NCI-H146 (cell line): ENCODE data around the gene ACP5.

ENCODE experiments used
- DNase-seq: peaks from one replicate; lab custom pipeline; 2025; lab: John Stamatoyannopoulos, UW

ACP5 gene

DNA sequence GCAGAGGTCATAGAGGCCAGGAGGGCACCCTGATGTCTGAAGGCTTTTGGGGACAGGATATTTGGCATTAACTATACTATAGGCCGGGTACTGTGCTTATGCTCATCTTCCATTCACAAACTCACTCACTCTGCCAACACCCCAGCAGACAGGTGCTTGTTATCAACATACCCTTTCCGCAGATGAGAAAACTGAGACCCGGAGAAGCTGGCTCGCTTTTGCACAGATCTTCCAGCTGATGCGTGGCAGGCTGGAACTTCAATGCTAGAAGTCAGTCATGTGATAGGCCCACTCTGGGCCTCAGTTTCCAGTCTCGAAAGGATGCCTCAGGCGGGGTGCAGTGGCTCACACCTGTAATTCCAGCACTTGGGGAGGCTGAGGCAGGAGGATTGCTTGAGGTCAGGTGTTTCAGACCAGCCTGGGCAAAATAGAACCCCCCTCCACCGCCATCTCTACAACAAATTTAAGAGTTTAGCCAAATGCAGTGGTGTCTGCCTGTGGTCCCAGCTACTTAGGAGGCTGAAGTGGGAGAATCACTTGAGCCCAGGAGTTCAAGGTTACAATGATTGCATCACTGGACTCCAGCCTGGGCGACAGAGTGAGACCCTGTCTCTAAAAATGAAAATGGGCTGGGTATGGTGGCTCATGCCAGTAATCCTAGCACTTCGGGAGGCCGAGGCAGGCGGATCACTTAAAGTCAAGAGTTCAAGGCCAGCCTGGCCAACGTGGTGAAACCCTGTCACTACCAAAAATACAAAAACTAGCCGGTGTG, 29.3 kb downstream of the ACP5 start:
- DNase-seq: no peak

DNA sequence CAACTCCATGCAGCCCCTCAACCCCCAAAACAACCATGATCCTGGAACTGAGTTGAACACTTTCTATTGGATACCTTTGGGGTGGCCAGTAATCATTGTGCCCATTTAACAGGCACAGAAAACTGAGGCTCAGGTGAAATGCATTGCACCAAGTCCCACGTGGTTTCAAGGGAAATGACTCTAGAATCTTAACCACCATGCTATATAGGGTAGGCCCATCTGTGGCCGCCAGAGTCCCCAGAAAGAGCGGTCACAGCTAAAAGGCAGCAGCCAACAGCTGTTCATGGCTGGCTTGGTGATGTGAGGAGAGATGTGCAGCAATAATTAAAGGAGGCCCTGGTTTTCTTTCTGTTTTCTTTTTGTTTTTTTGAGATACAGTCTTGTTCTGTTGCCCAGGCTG, 36.2 kb downstream of the ACP5 start:
- DNase-seq: no peak

DNA sequence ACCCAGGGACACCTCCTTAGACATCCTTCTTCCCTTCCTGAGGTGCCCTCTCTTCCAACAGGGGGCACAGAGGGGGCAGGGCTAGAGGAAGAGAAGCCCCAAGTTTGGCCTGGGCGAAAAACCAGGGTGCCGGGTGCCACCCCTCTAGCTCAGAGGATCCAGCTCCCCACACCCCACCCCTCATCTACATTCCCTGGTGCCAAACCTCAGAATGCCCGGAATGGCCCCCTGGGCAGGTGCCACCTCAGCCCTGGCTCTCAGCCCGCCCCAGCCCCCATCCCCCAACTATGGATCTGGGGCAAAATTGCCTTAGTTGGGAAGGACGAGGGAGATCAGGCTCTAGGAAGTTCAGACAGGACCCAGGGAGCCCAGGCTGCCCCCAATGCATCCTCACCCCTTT, 36.8 kb downstream of the ACP5 start:
- DNase-seq: no peak

DNA sequence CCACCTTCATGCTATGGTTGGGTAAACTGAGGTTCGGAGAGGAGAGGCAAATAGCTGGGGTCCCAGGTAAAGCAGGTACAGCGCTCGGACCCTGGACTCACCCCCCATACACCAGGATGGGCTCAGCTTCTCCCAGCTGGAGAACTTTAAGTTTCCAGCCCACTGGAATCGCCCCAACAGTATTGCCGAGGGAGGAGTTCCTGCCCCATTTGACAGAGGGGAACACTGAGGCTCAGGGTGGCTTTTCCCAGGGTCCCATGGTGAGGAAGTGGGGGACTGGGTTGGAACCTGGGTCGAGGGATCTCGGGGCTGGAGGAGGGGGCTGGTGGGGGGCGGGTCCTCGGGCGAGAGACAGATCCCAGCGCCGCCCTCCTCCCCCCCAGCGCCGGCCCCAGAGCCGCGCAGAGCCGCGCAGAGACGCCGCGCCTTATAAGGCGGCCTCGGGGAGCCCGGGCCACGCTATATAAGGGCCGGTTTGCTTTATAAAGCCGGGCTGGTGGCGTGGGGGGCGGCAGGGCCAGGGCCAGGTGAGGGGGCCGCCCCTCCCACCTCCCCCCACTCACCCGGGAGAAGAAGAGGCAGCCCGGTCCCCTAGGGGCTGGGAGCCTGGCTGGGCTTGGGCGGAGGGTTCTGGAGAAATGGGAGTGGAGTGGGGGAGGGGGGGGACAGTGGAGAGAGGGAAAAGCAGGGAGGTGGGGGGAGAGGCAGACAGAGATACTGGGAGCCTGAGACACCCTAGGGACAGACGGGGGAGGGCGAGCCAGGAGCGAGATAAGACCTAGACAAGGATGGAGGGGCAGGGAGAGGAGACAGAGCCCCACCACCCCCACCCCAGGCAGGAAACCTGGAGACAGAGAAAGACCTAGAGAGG, 37.7 kb downstream of the ACP5 start:
- peak; percentile 41 for DNase-seq

DNA sequence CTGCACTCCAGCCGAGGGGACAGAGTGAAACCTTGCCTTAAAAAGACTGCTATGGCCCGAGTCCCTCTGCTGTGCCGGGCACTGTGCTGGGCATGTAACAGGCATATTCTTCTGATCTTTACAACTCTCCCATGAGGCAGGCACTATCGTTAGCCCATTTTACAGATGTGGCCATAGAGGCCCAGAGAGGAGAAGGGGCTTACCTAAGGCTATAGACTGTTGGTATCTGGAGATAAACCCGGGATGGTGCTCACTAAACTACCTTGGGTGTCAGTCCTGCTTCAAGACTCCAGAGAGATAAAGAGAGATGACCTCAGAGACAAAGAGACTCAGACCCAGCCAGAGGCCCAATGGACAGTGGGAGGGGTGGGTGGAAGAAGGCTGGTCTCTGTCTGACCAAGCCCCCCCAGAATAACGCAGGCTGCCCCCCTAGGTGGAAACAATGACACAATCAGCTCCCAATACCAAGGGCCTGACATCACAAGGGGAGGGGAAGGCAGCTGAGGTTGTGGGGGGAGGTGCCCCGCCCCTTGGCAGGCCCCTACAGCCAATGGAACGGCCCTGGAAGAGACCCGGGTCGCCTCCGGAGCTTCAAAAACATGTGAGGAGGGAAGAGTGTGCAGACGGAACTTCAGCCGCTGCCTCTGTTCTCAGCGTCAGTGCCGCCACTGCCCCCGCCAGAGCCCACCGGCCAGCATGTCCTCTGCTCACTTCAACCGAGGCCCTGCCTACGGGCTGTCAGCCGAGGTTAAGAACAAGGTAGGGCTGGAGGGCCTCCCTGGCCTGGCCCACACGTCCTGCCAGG, 39.0 kb downstream of the ACP5 start, which contains the start of gene CNN1:
TSS of gene CNN1 (plus strand) at position 620 of the 805 bp plus-strand sequence. CDS start at position 697, 77 bp downstream.
- DNase-seq: no peak

DNA sequence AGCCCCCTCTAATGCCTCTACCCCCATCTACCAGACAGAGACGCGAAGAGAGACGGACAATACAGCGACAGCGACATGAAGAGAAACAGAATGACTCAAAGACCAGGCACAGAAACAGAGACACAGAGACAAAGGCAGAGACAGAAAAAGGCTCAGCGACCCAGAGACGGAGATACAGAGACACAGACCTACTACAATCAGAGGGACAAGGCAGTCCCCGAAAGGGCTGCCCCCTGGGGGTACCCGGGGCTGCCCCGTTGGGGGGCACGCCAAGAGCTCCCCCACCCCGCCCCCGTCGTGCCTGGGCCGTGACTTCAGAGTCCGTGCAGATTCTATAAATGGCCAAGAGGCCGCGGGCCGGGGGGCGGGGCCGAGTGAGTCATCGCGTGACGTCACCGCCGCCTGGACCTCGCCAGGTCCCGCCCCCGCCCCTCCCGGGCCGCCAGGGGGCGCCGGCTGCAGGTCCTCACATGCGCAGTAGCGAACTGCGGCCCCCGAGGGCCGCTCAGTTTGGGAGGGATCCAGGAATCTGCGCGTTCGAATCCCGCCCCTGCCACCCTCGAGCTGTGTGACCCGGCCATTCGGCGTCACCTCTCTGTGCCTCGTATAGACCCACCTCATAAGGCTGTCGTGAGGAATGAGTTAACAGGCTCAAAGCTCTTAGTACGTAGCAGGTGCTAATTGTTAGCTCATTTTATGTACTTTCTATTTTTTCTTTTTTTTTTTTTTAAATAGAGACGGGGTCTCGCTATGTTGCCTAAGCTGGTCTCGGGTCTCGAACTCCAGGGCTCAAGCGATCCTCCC, 41.5 kb downstream of the ACP5 start:
- DNase-seq: peak; percentile 90

DNA sequence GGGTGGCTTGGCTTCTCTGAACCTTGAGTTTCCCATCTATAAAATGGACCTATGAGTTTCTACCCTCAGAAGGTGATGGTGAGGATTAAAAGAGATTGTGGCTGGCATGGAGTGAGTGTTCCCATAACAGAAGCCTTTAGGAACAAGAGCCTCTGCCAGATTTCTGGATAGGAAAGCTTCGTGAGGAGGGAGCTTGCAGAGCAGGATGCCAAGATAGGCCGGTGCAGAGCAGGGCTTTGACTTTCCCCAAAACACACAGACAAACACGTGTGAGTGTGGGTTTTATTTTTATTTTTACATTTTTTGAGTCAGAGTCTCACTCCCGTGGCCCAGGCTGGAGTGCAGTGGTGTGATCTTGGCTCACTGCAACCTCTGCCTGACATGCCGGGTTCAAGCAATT, 42.5 kb downstream of the ACP5 start:
- DNase-seq: no peak

DNA sequence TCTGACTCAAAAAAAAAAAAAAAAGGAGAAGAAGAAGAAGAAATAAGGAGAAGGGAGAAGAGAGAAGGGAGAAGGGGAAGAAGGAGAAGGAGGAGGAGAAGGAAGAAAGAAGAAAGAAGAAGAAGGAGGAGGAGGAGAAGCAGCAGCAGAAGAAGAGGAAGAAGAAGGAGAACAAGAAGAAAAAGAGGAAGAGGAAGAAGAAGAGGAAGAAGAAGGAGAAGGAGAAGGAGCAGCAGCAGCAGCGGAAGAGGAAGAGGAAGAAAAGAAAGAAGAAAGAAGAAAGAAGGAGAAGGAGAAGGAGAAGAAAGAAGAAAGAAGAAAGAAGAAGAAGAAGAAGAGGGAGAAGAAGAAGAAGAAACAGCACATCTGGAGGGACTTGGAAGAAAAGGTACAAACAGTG, 42.9 kb downstream of the ACP5 start:
- no peak for DNase-seq

DNA sequence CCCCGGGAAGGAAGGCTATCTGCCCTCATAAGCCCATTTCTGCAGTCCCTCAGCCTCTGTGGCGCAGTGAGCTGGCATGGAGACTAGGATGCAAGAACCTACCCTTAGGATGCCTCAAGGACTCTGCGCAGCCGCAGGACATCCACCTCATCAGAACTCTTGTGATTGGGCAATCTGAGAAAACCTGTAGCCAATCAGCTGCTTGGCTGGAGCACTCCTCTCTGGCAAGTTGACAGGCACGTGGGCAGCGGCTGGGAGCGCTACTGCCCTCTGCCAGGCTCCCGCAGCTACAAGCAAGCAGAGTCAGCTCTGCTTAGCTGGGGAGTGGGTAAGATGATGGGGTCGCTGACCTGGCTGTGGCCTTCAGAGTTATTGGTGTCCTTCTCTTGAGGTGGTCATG, 47.0 kb downstream of the ACP5 start:
- peak; percentile 97 for DNase-seq

DNA sequence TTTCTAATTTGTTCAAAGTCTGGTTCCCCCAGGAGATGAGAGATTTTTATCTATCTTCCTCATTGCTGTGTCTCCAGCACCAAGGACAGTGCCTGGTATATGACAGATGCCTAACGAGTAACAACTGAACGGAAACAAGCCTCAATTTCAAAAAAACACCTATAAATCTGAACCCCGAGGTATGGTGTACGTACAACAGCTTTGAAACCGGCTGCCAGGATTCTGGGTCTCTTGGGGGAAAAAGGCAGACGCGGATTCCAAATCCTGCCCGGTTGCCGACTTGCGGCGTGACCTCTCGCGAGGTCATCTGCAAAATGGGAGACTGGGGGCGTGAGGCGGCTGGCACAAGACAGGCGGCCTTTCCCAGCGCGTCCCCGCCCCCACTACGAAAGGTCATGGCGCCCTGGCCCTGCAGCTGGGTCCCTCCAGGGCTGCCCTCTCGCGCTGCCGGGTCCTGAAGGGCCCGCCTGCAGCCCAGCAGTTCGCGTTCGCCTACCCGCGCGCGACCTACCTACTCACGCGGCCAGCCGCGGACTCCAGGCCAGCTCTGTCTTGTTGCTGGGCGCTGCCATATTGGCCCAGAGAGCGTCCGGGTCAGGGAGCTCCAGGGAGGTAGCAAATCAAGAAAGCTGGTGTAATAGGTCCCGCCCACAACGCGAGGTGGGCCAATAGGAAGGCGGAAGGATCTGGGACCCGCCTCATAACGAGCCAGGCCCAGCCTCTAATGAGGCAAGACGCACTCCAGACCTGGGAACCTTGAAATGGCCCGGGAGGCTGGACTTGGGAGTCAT, 48.7 kb downstream of the ACP5 start, which contains the start of gene ECSIT:
TSS of gene ECSIT (minus strand) at position 584 of the 791 bp plus-strand sequence. CDS start 9,964 bp downstream, outside the sequence.
- peak; percentile 99 for DNase-seq
